ENCODE measurements around the gene UNC5A. TPM values are rescaled to one million over a fixed set of nuclear protein-coding genes. Genes with fewer than 3 reads are reported as not detected.
A peak's percentile ranks its signal among the peaks of the same experiment; 100 is the strongest.

Gene UNC5A
- total and polyA plus RNA-seq, 9 of the 15 experiments (the other 6 are each of a cell fraction or from before 2014, with no cell fraction given) = not detected

DNA sequence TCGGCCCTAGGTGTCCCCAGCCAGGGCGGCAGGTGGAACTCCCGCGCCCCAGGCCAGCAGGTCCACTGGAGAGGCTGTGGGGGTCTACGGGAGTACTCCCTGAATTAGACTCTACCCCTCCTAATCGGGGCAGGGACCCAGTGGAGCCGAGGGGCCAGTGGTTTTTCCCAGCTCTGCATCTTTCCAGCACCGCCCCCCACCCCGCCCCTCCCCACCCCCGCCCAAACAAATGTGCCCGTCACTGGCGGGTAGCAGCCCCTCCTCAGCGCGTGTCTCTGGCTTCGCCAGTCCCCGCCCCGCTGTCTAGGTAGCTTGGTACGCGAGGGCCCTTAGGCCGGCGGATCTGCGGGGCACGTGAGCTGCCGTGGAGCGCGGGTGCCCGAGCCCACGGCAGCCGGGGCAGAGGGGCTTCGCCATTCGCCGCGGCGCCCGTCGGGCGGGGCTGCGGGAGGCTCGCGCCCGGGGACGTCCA lies 7.0 kb downstream of the UNC5A start:
- no TSS peak for BruUV-seq (replicated peaks)
- H3K27ac ChIP-seq (ENCODE audit: extremely low read depth, low read depth, low read length) = no peak overlapping the region
- TF ChIP-seq RCOR1 (IDR thresholded peaks at IDR 0.05; ENCODE audit: borderline replicate concordance in 1 of 2, low read depth in 2 of 2, low read length in 2 of 2) (no peak), PCBP2 (IDR thresholded peaks at IDR 0.05; ENCODE audit: low read depth, low read length, poor library complexity, severe bottlenecking) (no peak), THRAP3 (IDR thresholded peaks at IDR 0.05; ENCODE audit: borderline replicate concordance) (no peak), ZNF121 (CRISPR knock-in tag; conservative IDR thresholded peaks at IDR 0.05) (no peak), ZNF174 (CRISPR knock-in tag; IDR thresholded peaks at IDR 0.05) (no peak), SRSF1 (IDR thresholded peaks at IDR 0.05; ENCODE audit: low read depth, low read length) (no peak), ZNF24 (IDR thresholded peaks at IDR 0.05) (no peak), HIVEP1 (CRISPR knock-in tag; IDR thresholded peaks at IDR 0.05) (no peak), FOXA3 (CRISPR knock-in tag; conservative IDR thresholded peaks at IDR 0.05 in 1 of 2, IDR thresholded peaks at IDR 0.05 in 1 of 2) (no peak), ZNF77 (CRISPR knock-in tag; IDR thresholded peaks at IDR 0.05) (no peak), E2F8 (IDR thresholded peaks at IDR 0.05; ENCODE audit: low read depth, partially characterized antibody) (no peak), CEBPZ (IDR thresholded peaks at IDR 0.05; ENCODE audit: borderline replicate concordance, low read depth, low read length) (no peak), ZFP30 (CRISPR knock-in tag; IDR thresholded peaks at IDR 0.05; ENCODE audit: borderline replicate concordance) (no peak), TCF15 (CRISPR knock-in tag; IDR thresholded peaks at IDR 0.05) (no peak), ZNF561 (CRISPR knock-in tag; conservative IDR thresholded peaks at IDR 0.05) (no peak)
- no peak overlapping the region for H2AFZ ChIP-seq (ENCODE audit: low read depth, low read length)
- no peaks in the 10 kb centered on the region for H3K79me2 ChIP-seq (ENCODE audit: control insufficient read depth, insufficient read depth, low read length)
- H3K36me3 ChIP-seq (ENCODE audit: control insufficient read depth, insufficient read depth, low read length) = no peaks in the 10 kb centered on the region
- peaks cover 22% of the 10 kb centered on the region for H4K20me1 ChIP-seq (replicated peaks; ENCODE audit: control insufficient read depth, insufficient read depth, low read length)
- H3K27me3 ChIP-seq (ENCODE audit: control insufficient read depth in 2 of 2, insufficient read depth in 2 of 2, low read length in 2 of 2) = peaks cover 29 to 86% of the 10 kb centered on the region in 2 experiments
- intact Hi-C loops (cut with micrococcal nuclease) = loop anchor here (5.0 kb wide), 1 partner anchor 280 kb away; no protein-coding TSS in a partner anchor
- ATAC-seq (no peak), FAIRE-seq (no peak), DNase-seq (ENCODE audit: extremely low read depth in 1 of 4, low spot score in 3 of 4) (peak in 2 of 4 experiments; percentile 26 to 31)
- 10% methylated on average over 18 of the region's 42 CpGs for WGBS (ENCODE audit: insufficient coverage, low coverage, missing lambda C conversion rate)
- H3K9me1 ChIP-seq (ENCODE audit: control insufficient read depth, insufficient read depth, low read length) = no peaks in the 10 kb centered on the region
- no peak overlapping the region for H3K4me2 ChIP-seq (ENCODE audit: insufficient read depth, low read length)
- no peak overlapping the region for H3K4me3 ChIP-seq
- no peaks in the 10 kb centered on the region for H3K9me3 ChIP-seq (replicated peaks; ENCODE audit: control insufficient read depth, insufficient read depth, low read depth, low read length)
- CTCF ChIA-PET (ENCODE audit: low intra/inter-chr PET ratio) = no interaction called here
- in situ Hi-C loops (cut with MboI) = no loop called here
- H3K4me1 ChIP-seq (replicated peaks in 1 of 2; ENCODE audit: control insufficient read depth in 2 of 2, insufficient read depth in 2 of 2, low read length in 2 of 2) = peaks cover 0 to 19% of the 10 kb centered on the region in 2 experiments; a peak in 2 of 5 replicates
- no peak overlapping the region for H3K9ac ChIP-seq (ENCODE audit: insufficient read depth in 1 of 2, low read depth in 2 of 2, low read length in 2 of 2)
- POLR2A ChIA-PET = no interaction called here
